GM12891 (cell line): ENCODE results near the gene MEIOSIN.

Experiments
- POLR2A ChIP-seq: IDR thresholded peaks from 2 replicates; pipeline ENCODE4 v1.6.1; 2011; ENCODE audit warnings: low read depth, low read length, control low read depth
- POLR2AphosphoS5 ChIP-seq: IDR thresholded peaks from 2 replicates; pipeline ENCODE4 v1.6.1; 2011; ENCODE audit warnings: low read depth, low read length, control low read depth
- POU2F2 ChIP-seq: IDR thresholded peaks from 2 replicates; pipeline ENCODE4 v1.6.1; 2011; ENCODE audit warnings: low read depth, mild to moderate bottlenecking, control low read depth, low read length, moderate library complexity
- SPI1 ChIP-seq: IDR thresholded peaks from 2 replicates; pipeline ENCODE4 v1.6.1; 2011; ENCODE audit warnings: low read depth, low read length, control low read depth
- TAF1 ChIP-seq: IDR thresholded peaks from 2 replicates; pipeline ENCODE4 v1.6.1; 2011; ENCODE audit warnings: low read depth, low read length, control low read depth

GRCh38 chr19:45785097-45785496 is 51.9 kb downstream of the MEIOSIN start:
- TF ChIP-seq POLR2A (no peak), POLR2AphosphoS5 (no peak), TAF1 (no peak), POU2F2 (no peak), SPI1 (no peak)
